Germinal center (tissue), 1 donor: ENCODE data around the gene NOS3.
A peak's percentile ranks its signal among the peaks of the same experiment; 100 is the strongest.

Experiments
- DNase-seq: peaks from one replicate; pipeline ENCODE4 v3.0.0; 2012; ENCODE audit warnings: mixed read lengths, low spot score

The NOS3 gene

GRCh38 chr7:151059367-151060112, 68.7 kb downstream of the NOS3 start, which contains the start of gene SLC4A2:
TSS of gene SLC4A2 (plus strand) at chr7:151059589. CDS start at chr7:151061988, 2,399 bp downstream.
- DNase-seq, result peak; percentile 95

GRCh38 chr7:151060113-151060415, 69.2 kb downstream of the NOS3 start:
- DNase-seq, result no peak

- no peak for DNase-seq
Measured at GRCh38 chr7:151060416-151061212, 69.8 kb downstream of the NOS3 start.

- DNase-seq, result no peak
Measured at GRCh38 chr7:151061213-151062110, 70.6 kb downstream of the NOS3 start.

GRCh38 chr7:151062111-151062398, 71.2 kb downstream of the NOS3 start:
- no peak for DNase-seq

DNA sequence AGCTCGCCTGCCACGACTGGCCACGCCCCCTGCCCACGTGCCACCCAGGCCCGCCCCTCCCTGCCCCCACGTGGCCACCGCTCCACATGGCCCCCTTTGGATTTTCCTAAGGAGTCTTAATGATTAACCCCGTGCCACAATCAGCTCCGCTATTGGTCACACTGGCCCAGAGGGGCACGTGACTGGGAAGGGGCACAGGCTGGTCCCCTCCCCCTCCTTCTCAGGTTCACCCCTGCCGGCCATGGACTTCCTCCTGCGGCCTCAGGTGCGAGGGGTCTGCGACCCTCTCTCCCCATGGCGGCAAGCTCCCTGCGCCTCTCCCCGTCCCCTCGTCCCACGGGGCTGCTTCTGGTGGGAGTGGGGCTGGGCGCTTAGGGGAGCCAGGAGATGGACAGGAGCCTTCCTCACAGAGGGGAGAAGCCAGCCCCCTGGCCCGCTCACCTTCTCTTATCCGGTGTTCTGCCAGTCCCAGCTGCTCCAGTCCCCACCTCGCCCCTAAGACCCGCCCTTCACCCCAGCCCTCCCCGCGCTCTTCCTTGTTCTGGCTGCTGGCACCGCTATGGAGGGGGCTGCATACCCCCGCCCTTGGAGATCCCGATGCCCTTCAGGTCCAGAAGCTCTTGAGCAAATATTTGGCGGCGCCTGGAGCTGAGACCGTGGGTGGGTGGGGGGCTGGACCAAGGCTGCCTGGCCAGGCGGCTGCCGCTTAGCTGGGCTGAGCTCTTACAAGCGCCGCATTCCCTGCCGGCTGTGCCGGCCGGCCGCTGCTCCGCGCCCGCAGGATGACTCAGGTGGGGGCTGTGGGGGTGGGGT, 71.8 kb downstream of the NOS3 start:
- DNase-seq, result no peak

DNA sequence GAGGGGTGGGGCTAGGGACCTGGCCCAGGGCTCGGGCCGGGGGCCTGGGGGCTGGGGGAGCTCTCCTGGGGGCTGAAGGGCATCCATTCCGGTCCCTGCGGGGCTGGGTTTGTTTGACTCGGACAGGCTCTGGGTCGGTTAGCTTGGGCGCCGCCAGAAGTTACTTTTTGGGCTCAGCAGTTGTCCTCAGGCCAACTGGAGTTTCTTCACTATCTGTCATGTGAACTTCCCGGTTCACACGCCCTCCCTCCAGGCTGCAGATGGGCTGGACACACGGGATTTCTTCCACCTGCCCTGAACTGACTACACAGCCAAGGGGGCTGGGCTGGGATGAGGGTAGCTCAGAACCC, 72.4 kb downstream of the NOS3 start:
- DNase-seq, result no peak
